ENCODE measurements around the gene VAV1.
"Not testable (repeated sequence)": the region's sequence is repeated elsewhere in the genome, so short reads cannot be mapped to it uniquely, and the experiment has no call there.

Gene VAV1

GRCh38 chr19:6737284-6737872, 35.1 kb upstream of the VAV1 start, which contains the start of gene GPR108:
Gene GPR108, minus strand, starts transcription at chr19:6737580. Its CDS starts 4 bp downstream, at chr19:6737576.
- DNase-seq = peak; percentile 99

- DNase-seq = peak; percentile 65
Measured at GRCh38 chr19:6737873-6738786, 34.4 kb upstream of the VAV1 start.

- DNase-seq = peak; percentile 30
Measured at GRCh38 chr19:6738787-6739389, 33.6 kb upstream of the VAV1 start.

DNA sequence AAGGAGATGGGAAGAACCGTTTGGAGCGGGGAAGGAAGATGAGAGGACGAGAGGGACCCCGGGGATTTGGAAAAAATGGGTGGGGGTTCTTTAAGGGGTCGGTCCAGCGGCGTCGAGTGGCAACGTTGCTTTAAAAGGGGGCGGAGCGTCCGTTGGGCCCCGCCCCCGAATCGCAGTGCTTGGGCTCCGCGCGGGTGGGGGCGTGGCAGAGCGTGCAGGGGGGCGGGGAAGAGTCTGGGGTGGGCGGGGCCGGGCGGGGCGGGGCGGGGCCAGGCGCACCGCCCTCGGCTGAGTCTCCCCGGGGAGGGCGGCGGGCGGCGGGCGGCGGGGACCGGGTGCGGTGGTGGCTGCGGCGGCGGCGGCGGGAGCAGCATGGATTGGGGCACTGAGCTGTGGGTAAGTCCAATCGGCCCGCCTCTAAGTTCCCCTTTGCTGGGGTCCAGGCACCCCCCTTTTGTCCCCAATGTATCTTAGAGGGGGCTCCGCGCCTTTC, 33.1 kb upstream of the VAV1 start, which contains the start of gene TRIP10:
TRIP10 (plus strand) TSS at position 291 of the 493 bp plus-strand sequence; CDS start at position 373, 82 bp downstream.
- peak; percentile 76 for DNase-seq

DNA sequence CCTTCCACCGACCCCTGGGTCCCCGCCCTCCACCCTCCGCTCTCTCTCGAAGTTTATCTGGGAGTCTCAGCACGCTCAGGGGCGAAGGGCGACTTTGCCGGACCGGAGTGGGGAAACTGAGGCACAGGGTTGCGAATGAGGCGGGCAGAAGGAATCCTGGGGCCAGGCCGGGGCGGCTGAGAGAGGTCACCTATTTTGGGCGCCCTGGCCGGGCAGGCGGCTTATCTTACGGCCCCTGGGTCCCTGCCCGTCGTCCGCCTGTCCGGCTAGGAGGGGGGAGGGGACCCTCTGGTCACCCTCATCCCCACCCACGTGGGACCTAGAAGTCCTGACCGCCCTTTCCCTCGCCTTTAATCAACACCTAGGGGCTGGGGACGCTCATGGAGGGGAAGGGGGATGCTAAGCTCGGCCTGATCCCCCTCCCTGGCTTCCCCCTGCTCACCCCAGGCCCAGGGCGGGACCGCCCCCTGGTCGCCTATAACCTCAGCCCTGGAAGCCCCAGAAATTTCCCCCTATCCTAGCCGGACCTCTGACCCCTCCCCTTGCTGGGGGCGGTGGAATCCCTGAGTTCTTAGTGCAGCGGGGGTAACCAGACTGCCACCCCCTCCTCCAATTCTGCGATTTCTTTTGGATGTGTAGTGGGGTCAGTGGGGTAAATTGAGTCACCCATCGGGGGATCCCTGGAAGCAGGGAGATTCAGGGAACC, 32.5 kb upstream of the VAV1 start:
- no peak for DNase-seq

DNA sequence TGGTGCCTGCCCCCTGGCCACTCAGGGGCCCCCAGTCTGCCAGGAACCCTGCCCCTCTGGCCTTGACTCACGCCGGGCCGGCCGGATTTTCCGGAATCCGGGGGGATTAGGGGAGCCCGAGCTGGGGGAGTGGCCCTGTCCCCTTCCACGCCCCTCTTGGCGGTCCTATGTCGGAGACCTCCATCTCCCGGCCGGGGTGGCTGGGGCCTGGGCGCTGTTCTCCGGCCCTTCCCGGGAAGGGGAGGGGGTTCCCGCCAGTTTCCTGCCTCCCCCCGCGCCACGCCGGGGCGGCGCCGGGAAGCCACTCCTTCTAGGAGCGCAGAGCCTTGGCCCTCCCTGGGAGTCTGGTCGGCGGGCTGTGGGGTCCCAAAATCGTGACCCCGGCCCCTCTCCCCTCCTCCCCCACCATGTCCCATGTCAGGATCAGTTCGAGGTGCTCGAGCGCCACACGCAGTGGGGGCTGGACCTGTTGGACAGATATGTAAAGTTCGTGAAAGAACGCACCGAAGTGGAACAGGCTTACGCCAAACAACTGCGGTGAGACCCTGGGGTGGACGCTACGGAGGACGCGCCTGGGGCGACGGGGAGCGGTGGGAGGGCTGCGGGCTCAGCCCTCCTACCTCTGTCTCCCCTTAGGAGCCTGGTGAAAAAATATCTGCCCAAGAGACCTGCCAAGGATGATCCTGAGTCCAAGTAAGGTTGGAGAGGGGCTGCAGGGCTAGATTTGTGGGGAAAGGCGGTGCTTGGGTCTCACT, 31.7 kb upstream of the VAV1 start:
- no peak for DNase-seq

DNA sequence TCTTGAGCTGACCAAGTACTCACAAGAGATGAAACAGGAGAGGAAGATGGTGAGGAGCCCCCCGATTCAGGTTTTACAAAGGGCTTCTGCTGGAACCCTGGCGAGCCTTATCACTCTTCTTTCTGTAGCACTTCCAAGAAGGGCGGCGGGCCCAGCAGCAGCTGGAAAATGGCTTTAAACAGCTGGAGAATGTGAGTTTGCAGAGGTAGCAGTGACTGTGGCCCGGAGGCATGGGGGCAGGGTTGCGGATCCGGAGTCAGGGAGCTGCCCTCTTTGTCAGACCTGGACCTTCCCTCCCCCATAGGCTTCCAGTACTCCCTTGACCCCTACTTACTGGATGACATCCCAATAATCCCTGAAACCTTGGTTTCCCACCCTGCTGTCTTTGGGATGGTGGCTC, 29.4 kb upstream of the VAV1 start:
- DNase-seq = no peak

DNA sequence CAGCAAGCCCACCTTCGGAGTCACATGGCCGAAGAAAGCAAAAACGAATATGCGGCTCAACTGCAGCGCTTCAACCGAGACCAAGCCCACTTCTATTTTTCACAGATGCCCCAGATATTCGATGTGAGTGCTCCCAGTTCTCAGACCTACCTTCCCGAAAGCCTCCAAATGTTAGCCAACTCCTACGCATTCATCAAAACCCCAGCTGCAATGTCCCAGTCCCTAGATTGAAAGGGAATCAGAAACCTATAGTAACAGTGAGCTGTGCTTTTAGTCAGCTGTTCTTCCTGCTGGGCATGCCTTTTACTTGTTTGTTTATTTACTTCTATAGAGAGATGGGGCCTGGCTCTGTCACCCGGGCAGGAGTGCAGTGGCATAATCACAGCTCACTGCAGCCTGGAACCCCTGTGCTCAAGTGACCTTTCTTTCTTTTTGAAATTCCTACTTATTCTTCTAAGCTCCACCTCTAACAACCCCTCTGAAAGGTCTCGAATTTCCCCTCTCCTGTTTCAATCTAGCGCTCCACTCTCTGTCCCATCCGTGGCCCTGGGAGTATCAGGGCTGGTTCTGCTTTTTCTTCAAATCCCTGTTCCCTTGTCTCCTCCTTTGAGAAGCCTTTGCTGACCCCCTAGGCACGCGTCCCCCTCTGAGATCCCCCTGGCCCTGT, 28.7 kb upstream of the VAV1 start:
- no peak for DNase-seq

DNA sequence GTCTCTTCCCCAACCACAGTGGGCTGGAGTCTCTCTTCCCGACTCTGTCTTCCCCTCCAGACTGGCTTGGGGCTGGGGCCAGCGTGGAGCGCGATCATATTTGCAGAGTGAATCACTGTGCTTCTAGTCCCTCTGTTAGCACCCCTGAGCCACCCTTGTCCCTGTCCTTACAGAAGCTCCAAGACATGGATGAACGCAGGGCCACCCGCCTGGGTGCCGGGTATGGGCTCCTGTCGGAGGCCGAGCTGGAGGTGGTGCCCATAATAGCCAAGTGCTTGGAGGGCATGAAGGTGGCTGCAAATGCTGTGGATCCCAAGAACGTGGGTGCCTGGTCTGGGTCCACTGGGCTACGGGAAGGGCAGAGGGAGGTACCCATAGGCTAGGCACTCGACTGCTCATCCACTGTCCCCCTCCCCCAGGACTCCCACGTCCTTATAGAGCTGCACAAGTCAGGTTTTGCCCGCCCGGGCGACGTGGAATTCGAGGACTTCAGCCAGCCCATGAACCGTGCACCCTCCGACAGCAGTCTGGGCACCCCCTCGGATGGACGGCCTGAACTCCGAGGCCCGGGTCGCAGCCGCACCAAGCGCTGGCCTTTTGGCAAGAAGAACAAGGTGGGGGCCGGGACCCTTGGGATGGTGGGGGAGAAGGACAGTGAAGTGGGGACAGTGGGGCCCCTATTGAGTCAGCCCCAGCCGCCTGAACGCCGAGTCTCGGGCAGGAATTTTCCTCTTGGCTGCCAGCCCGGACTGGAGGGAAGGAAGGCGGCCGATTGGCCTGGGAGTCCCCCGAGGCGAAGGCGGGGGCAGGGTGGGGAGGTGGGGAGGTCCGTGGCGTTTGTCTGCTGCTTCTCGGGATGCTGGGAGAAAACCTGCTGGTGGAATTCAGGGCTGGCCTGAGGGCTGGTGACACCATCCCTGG, 27.9 kb upstream of the VAV1 start:
- DNase-seq = no peak

- DNase-seq = no peak
Measured at GRCh38 chr19:6745965-6746364, 26.5 kb upstream of the VAV1 start.

DNA sequence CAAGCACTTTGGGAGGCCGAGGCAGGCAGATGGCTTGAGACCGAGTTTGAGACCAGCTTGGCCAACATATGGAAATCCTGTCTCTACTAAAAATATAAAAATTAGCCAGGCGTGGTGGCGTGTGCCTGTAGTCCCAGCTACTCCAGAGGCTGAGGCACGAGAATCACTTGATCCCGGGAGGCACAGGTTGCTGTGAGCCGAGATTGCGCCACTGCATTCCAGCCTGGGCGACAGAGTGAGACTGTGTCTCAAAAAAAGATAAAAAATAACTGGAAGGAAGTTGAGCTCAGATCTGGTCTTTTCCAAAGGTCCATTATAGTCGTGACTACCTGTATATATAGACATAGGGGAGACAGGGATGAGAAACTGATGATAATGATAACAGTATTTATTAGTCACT, 24.0 kb upstream of the VAV1 start:
- DNase-seq = not testable (repeated sequence)

- DNase-seq = no peak
Measured at GRCh38 chr19:6750062-6750461, 22.4 kb upstream of the VAV1 start.

- DNase-seq = no peak
Measured at GRCh38 chr19:6751189-6751588, 21.3 kb upstream of the VAV1 start.

GRCh38 chr19:6752256-6753177, 20.0 kb upstream of the VAV1 start:
- DNase-seq = no peak

DNA sequence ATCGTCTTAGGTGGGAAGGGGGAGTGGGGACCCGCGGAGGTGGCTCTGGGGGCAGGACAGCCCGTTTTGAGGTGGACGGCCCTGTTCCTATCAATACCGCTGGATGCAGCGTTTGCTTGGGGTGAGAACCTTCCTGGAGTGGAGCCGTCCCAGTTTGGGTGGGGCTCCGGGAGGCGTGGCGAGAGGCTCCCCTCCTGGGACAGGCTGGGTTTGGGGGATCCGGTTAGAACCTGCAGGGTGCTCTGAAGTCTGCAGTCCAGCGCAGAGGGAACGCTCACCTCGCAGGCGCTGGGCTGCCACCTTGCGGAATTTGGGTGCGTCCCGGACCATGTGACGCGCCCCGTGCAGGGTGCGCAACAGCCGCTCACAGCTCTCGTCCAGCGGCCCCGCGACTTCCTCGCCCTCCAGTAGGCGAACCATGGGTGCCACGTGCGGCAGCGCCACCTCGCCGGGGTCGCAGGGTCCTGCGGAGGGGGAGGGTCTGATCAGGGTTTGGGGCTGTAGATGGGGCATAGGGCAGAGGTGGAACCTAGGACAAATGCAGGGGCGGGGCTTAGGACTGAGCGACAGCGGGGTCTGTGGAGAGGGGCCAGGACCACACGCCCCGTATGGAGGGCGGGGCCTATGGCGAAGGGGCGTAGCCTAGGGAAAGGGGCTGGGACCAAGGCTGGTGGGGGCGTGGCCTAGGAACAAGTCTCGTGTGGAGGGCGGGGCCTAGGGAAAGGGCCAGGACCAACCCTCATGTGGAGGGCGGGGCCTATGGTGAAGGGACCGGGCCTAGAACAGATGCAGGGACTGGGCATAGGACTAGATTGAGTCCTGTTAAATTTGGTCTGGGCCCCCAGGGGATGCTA, 19.1 kb upstream of the VAV1 start:
- peak; percentile 66 for DNase-seq

DNA sequence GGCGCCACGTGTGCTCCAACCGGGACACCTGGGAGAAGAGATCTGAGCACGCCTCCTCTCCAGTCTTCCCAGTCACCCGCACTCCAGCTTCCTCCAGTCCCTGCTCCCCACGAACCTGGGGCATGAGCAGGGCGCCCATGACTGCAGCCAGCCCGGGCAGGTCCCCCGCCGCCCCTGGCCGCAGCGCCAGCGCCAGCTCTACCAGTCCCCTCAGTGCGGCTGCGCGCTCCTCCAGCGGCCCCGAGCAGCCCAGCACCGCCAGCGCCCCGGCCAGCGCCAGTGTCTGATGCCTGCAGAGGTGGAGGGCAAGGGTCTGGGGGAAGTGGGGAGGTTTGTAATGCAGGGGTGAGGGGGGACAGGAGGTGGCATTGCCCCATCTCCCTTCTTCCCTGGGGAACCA, 18.4 kb upstream of the VAV1 start:
- DNase-seq = no peak

GRCh38 chr19:6754653-6755463, 17.6 kb upstream of the VAV1 start:
- DNase-seq = no peak

Data from activated CD4-positive, alpha-beta T cell treated with anti-CD3 and anti-CD28 coated beads for 1 hour (primary cell).